Esophagus squamous epithelium (tissue), 4 donors: ENCODE measurements around the gene GTF2H4.

Experiments used
- POLR2A ChIP-seq, 4 donors: fragments of 450-650 bp; IDR thresholded peaks; one replicate each; pipeline ENCODE4 v1.6.1; 2017; ENCODE audit warnings: antibody characterized with exemption in 4 of 4, mild to moderate bottlenecking in 4 of 4, moderate library complexity in 3 of 4
- TF ChIP-seq, protein P1 (sequence below), 6 experiments: fragments of 450-650 bp in 4 of 6; fragments of 200-600 bp in 2 of 6; sonication (generic) in 2 of 6; IDR thresholded peaks; one replicate each; pipeline ENCODE4 v1.5.1; 2016 to 2019; ENCODE audit warnings: antibody characterized with exemption in 6 of 6, mild to moderate bottlenecking in 4 of 6, moderate library complexity in 4 of 6

DNA sequence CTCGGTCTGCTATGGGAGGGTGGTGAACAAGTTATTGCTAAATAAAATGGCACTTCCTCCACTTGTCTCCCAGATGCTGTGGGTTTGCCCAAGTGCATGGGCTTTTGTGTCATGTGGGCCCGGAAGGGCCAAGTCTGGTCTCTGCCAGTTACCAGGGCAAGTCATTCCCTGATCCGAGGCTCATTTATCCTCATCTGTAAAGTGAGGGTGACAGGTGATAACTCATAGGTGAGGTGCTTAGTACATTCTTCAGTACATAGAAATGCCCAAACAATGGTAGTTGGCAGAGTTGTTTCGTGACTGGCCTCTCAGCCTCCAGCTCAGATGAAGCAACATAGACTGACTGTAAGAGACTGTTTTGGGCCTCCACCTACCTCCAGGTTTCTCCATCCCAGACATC lies 30.7 kb downstream of the GTF2H4 start:
- TF ChIP-seq, protein P1, sequence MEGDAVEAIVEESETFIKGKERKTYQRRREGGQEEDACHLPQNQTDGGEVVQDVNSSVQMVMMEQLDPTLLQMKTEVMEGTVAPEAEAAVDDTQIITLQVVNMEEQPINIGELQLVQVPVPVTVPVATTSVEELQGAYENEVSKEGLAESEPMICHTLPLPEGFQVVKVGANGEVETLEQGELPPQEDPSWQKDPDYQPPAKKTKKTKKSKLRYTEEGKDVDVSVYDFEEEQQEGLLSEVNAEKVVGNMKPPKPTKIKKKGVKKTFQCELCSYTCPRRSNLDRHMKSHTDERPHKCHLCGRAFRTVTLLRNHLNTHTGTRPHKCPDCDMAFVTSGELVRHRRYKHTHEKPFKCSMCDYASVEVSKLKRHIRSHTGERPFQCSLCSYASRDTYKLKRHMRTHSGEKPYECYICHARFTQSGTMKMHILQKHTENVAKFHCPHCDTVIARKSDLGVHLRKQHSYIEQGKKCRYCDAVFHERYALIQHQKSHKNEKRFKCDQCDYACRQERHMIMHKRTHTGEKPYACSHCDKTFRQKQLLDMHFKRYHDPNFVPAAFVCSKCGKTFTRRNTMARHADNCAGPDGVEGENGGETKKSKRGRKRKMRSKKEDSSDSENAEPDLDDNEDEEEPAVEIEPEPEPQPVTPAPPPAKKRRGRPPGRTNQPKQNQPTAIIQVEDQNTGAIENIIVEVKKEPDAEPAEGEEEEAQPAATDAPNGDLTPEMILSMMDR (IDR thresholded peaks at IDR 0.05): no peak
- TF ChIP-seq POLR2A (IDR thresholded peaks at IDR 0.05): no peak
